Measurements from ENCODE around the gene FARS2.

DNA sequence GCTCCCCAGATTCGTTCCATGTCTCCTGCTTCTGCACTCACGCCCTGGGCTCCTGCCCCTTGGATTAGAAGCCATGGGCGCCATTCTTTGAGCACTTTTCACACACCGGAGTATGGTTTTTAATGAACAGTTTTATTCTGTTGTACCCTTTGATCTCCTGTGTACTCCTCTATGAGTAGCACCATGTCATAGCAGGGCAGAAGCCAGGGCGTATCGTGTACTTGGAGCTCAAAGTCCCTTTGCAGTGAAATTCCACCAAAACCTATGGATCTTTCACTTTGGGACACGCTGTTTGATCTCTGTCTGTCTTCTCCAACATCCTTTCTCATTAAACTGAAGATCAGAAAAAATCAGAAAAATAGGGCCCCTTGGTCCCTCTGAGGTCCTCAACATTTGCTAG lies 470.1 kb downstream of the FARS2 start:
- TF ChIP-seq, protein P1, sequence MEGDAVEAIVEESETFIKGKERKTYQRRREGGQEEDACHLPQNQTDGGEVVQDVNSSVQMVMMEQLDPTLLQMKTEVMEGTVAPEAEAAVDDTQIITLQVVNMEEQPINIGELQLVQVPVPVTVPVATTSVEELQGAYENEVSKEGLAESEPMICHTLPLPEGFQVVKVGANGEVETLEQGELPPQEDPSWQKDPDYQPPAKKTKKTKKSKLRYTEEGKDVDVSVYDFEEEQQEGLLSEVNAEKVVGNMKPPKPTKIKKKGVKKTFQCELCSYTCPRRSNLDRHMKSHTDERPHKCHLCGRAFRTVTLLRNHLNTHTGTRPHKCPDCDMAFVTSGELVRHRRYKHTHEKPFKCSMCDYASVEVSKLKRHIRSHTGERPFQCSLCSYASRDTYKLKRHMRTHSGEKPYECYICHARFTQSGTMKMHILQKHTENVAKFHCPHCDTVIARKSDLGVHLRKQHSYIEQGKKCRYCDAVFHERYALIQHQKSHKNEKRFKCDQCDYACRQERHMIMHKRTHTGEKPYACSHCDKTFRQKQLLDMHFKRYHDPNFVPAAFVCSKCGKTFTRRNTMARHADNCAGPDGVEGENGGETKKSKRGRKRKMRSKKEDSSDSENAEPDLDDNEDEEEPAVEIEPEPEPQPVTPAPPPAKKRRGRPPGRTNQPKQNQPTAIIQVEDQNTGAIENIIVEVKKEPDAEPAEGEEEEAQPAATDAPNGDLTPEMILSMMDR (IDR thresholded peaks at IDR 0.05) = no peak
- TF ChIP-seq POLR2A (IDR thresholded peaks at IDR 0.05) = no peak

Measured in esophagus squamous epithelium (tissue), 4 donors.